ENCODE measurements around the gene TRAPPC4.
"Not testable (repeated sequence)": the region's sequence is repeated elsewhere in the genome, so short reads cannot be mapped to it uniquely, and the experiment has no call there.

TRAPPC4 gene

GRCh38 chr11:119014209-119014924 lies 4.2 kb upstream of the TRAPPC4 start:
- DNase-seq (ENCODE audit: low read depth), result no peak

GRCh38 chr11:119015054-119015611 lies 3.4 kb upstream of the TRAPPC4 start:
- no peak for DNase-seq (ENCODE audit: low read depth)

GRCh38 chr11:119016216-119017009 lies 2.2 kb upstream of the TRAPPC4 start:
- no peak for DNase-seq (ENCODE audit: low read depth)

- not testable (repeated sequence) for DNase-seq (ENCODE audit: low read depth)
Observed at GRCh38 chr11:119017377-119017776, 1.2 kb upstream of the TRAPPC4 start.

- DNase-seq (ENCODE audit: low read depth), result no peak
Observed at GRCh38 chr11:119019996-119020395, 1.4 kb downstream of the TRAPPC4 start.

GRCh38 chr11:119021631-119022030 lies 3.1 kb downstream of the TRAPPC4 start:
- DNase-seq (ENCODE audit: low read depth), result no peak

- DNase-seq (ENCODE audit: low read depth), result no peak
Observed at GRCh38 chr11:119023741-119024140, 5.2 kb downstream of the TRAPPC4 start.

GRCh38 chr11:119024430-119025098 lies 6.0 kb downstream of the TRAPPC4 start:
- DNase-seq (ENCODE audit: low read depth), result no peak

- DNase-seq (ENCODE audit: low read depth), result no peak
Observed at GRCh38 chr11:119025099-119025473, 6.5 kb downstream of the TRAPPC4 start.

GRCh38 chr11:119025541-119025940 lies 7.0 kb downstream of the TRAPPC4 start:
- DNase-seq (ENCODE audit: low read depth), result no peak

- DNase-seq (ENCODE audit: low read depth), result no peak
Observed at GRCh38 chr11:119025978-119026766, 7.6 kb downstream of the TRAPPC4 start.

- no peak for DNase-seq (ENCODE audit: low read depth)
Observed at GRCh38 chr11:119026970-119027369, 8.4 kb downstream of the TRAPPC4 start.

GRCh38 chr11:119027561-119028345 lies 9.2 kb downstream of the TRAPPC4 start:
- no peak for DNase-seq (ENCODE audit: low read depth)

- DNase-seq (ENCODE audit: low read depth), result no peak
Observed at GRCh38 chr11:119028346-119029068, 9.9 kb downstream of the TRAPPC4 start.

GRCh38 chr11:119029069-119029339 lies 10.4 kb downstream of the TRAPPC4 start:
- no peak for DNase-seq (ENCODE audit: low read depth)

- DNase-seq (ENCODE audit: low read depth), result no peak
Observed at GRCh38 chr11:119029340-119030028, 10.9 kb downstream of the TRAPPC4 start.

GRCh38 chr11:119030029-119030328 lies 11.4 kb downstream of the TRAPPC4 start:
- DNase-seq (ENCODE audit: low read depth), result no peak

- peak; percentile 99 for DNase-seq (ENCODE audit: low read depth)
Observed at GRCh38 chr11:119030329-119031047, 11.9 kb downstream of the TRAPPC4 start, which contains the start of gene SLC37A4. SLC37A4 (minus strand) TSS chr11:119030877.

GRCh38 chr11:119031912-119032280 lies 13.3 kb downstream of the TRAPPC4 start:
- DNase-seq (ENCODE audit: low read depth), result no peak

Measured in stimulated activated CD8-positive, alpha-beta memory T cell treated with anti-CD3 and anti-CD28 coated beads, Interleukin-15, amount 100 ng/mL, for 1 hour (primary cell).